MM.1S (cell line): ENCODE results near the gene DSEL.

Source experiments
- CTCF ChIP-seq: fragments of 300-600 bp; sonication (generic); IDR thresholded peaks from 2 replicates; pipeline ENCODE4 v1.5.1; 2016; ENCODE audit warnings: antibody characterized with exemption, low read length, mixed read lengths
- EZH2 ChIP-seq: fragments of 300-600 bp; sonication (generic); optimal IDR thresholded peaks from 2 replicates; pipeline ENCODE3; 2017; ENCODE audit warnings: low read depth, mild to moderate bottlenecking, antibody characterized with exemption, low read length, mixed read lengths

GRCh38 chr18:67467188-67467587 is 49.3 kb downstream of the DSEL start:
- TF ChIP-seq CTCF (no peak), EZH2 (no peak)
